Measurements from ENCODE around the gene SDC3.

- TF ChIP-seq CTCF (IDR thresholded peaks at IDR 0.05) = no peak
- TF ChIP-seq POLR2A (IDR thresholded peaks at IDR 0.05) = no peak
Measured at GRCh38 chr1:30894508-30894973, 14.0 kb downstream of the SDC3 start.

Measured in lower leg skin (tissue), 3 donors.